ENCODE data around the gene TMEM134. TPM values are rescaled to one million over a fixed set of nuclear protein-coding genes. Genes with fewer than 3 reads are reported as not detected.
"Not testable (repeated sequence)": the region's sequence is repeated elsewhere in the genome, so short reads cannot be mapped to it uniquely, and the experiment has no call there.

TMEM134 gene
- total RNA-seq, 4 donors from 2014 or later, result 79.8 to 155 (median 108) TPM

DNA sequence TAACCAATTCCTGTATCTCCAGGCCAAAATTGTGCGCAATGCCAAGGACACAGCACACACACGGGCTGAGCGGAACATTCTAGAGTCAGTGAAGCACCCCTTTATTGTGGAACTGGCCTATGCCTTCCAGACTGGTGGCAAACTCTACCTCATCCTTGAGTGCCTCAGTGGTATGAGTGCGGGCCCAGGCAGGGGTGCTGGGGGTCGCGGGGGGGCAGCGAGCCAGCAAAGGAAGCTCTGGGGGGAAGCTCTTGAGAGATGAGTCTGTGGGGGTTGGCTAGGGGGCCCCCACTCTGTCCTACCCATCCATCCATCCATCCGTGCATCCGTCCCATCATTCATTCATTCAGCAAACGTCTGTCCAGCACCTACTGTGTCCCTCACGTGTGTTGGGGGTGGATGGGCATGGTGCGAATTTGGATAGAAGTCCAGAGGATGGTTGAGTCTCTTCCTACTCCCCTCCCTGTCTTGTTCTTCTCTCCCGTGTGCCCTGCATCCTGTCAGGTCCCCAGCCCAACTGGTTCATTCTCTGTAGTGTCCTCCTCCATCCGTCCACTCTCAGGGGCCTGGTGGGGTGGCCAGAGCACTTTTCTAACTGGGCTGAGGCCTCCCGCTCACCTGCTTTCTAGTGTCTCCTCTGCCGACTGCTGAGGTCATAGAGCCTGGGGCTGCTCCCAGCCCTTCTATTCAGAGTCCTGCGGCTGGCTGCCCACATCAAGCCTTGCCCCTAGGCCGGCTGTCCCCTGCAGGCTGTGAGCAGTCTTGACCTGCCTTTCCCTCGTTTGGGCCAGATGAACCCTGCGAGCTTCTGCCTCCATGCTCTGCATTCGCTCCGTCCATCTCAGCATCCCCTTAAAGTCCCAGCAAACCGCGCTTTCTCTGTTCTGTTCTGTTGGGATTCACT is 37.5 kb downstream of the TMEM134 start:
- H3K27ac ChIP-seq, result no peak overlapping the region
- no peak overlapping the region for H3K4me3 ChIP-seq
- ATAC-seq (no peak), DNase-seq (no peak)
- intact Hi-C loops (cut with DNase I; ENCODE audit: low total_unique reads) (no loop called here), in situ Hi-C loops (cut with MboI; ENCODE audit: low sequenced_read_pairs in 4 of 4) (no loop called here)
- peaks cover 0 to 56% of the 10 kb centered on the region in 2 donors for H3K36me3 ChIP-seq
- no peaks in the 10 kb centered on the region for H3K9me3 ChIP-seq
- no peaks in the 10 kb centered on the region for H3K27me3 ChIP-seq
- TF ChIP-seq, protein P1, sequence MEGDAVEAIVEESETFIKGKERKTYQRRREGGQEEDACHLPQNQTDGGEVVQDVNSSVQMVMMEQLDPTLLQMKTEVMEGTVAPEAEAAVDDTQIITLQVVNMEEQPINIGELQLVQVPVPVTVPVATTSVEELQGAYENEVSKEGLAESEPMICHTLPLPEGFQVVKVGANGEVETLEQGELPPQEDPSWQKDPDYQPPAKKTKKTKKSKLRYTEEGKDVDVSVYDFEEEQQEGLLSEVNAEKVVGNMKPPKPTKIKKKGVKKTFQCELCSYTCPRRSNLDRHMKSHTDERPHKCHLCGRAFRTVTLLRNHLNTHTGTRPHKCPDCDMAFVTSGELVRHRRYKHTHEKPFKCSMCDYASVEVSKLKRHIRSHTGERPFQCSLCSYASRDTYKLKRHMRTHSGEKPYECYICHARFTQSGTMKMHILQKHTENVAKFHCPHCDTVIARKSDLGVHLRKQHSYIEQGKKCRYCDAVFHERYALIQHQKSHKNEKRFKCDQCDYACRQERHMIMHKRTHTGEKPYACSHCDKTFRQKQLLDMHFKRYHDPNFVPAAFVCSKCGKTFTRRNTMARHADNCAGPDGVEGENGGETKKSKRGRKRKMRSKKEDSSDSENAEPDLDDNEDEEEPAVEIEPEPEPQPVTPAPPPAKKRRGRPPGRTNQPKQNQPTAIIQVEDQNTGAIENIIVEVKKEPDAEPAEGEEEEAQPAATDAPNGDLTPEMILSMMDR (IDR thresholded peaks at IDR 0.05 in 4 of 5, conservative IDR thresholded peaks at IDR 0.05 in 1 of 5), result no peak
- TF ChIP-seq POLR2A (IDR thresholded peaks at IDR 0.05), result no peak
- H3K4me1 ChIP-seq, result peaks cover 16 to 32% of the 10 kb centered on the region in 2 donors

DNA sequence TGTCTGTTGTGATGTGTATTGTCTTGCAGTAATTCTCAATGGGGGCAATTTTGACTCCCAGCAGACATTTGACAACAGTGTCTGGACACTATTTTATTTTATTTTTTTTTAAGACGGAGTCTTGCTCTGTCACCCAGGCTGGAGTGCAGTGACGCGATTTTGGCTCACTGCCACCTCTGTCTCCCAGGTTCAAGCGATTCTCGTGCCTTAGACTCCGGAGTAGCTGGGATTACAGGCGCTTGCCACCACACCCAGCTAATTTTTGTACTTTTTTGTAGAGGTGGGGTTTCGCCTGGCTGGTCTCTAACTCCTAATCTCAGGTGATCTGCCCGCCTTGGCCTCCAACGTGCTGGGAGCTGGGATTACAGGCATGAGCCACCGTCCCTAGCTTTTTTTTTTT is 39.3 kb downstream of the TMEM134 start:
- intact Hi-C loops (cut with DNase I; ENCODE audit: low total_unique reads), result loop anchor here (2.0 to 10.0 kb wide), 4 partner anchors 38 to 1375 kb away; partner anchors contain the start of genes GSTP1, SF3B2 and TMEM134
- in situ Hi-C loops (cut with MboI; ENCODE audit: low sequenced_read_pairs in 4 of 4), result no loop called here
- Histone ChIP-seq H3K27ac (peak overlapping the region; percentile 94 to 98 (median 96)), H3K36me3 (peaks cover 0 to 46% of the 10 kb centered on the region in 2 donors), H3K9me3 (no peaks in the 10 kb centered on the region), H3K27me3 (no peaks in the 10 kb centered on the region), H3K4me3 (peak overlapping the region; percentile 92 to 100 (median 95)), H3K4me1 (peaks cover 16 to 32% of the 10 kb centered on the region in 2 donors)
- DNase-seq (no peak), ATAC-seq (no peak)
- TF ChIP-seq, protein P1 (IDR thresholded peaks at IDR 0.05 in 4 of 5, conservative IDR thresholded peaks at IDR 0.05 in 1 of 5), result no peak
- no peak for TF ChIP-seq POLR2A (IDR thresholded peaks at IDR 0.05)

DNA sequence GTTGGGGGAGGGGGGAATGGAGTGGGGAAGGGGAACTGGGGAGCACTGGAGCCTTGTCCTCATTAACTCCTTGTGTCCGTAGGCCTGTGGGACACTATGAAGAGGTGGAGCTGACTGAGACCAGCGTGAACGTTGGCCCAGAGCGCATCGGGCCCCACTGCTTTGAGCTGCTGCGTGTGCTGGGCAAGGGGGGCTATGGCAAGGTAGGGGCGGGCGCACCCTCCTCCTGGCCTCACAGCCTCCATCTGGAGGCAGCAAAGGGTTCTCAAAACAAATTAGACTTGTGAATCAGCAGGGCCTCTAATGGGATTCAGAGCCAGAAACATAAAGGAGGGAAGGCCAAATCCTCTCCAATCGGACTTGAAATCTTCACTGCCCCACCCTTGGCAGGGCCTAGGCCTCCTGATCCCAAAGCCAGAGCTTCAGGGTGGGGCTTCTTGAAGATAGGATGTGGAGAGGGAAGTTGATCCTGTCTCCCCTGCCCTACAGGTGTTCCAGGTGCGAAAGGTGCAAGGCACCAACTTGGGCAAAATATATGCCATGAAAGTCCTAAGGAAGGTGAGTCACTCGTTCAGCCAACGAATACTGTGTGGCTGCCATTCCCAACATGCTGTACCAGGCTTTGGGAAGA is 39.9 kb downstream of the TMEM134 start:
- Histone ChIP-seq H3K27ac (peak overlapping the region; percentile 94 to 98 (median 96)), H3K27me3 (no peaks in the 10 kb centered on the region), H3K36me3 (peaks cover 0 to 40% of the 10 kb centered on the region in 2 donors), H3K4me1 (peaks cover 16 to 32% of the 10 kb centered on the region in 2 donors), H3K4me3 (peak overlapping the region; percentile 92 to 100 (median 95)), H3K9me3 (no peaks in the 10 kb centered on the region)
- ATAC-seq (no peak), DNase-seq (no peak)
- TF ChIP-seq, protein P1 (IDR thresholded peaks at IDR 0.05 in 4 of 5, conservative IDR thresholded peaks at IDR 0.05 in 1 of 5), result no peak
- no peak for TF ChIP-seq POLR2A (IDR thresholded peaks at IDR 0.05)
- intact Hi-C loops (cut with DNase I; ENCODE audit: low total_unique reads), result loop anchor here (2.0 to 10.0 kb wide), 4 partner anchors 38 to 1374 kb away; partner anchors contain the start of genes GSTP1, SF3B2 and TMEM134
- in situ Hi-C loops (cut with MboI; ENCODE audit: low sequenced_read_pairs in 4 of 4), result no loop called here

DNA sequence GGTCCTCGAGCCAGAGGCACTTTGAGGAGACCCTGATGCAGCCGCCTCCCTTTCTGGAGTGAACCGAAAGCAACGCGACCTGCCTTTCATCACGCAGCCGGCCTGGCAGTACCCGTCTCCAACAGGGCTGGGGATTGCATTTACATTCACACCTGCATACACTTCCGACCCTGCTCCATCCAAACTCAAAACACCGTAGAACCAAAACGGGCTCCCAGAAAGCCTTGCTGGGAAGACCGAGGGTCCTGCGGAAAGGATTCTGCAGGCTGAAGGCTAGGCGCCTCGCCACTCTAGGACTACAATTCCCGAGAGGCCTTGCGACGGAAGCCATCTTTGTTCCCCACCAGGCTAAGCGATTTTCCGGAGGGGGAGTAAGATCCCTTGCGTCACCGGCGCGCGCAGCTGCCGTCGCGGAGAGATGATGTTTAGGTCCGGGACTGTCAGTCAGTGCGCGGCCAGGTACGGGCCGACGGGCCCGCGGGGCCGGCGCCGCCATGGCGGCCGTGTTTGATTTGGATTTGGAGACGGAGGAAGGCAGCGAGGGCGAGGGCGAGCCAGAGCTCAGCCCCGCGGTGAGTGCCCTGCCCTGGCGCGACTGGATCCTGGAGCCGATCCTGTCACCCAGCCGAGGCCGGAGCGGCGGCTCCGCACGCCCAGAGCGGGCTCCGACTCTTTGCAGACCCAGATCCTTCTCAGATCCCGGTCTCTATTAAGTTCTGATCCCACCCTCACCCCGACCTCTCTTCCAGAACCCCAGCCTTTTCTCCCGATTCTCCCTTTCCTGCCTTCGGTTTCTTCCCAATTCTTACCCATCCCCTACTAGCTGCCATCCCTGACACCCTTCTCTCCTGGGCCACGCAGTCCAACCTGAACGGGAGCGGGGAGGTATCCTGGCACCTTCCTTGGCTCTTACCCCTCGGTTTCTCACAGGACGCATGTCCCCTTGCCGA is 40.7 kb downstream of the TMEM134 start, which contains the start of gene RPS6KB2:
Gene RPS6KB2, plus strand, starts transcription at position 443 of the 950 bp plus-strand sequence. Its CDS starts 52 bp downstream, at position 495.
- H3K27ac ChIP-seq, result peak within 1 kb of the TSS; percentile 94 to 98 (median 96)
- in situ Hi-C loops (cut with MboI; ENCODE audit: low sequenced_read_pairs in 4 of 4) (no loop called here), intact Hi-C loops (cut with DNase I; ENCODE audit: low total_unique reads) (loop anchor here (2.0 to 10.0 kb wide), 4 partner anchors 39 to 1374 kb away; partner anchors contain the start of genes GSTP1, SF3B2 and TMEM134)
- peak within 1 kb of the TSS; percentile 92 to 100 (median 95) for H3K4me3 ChIP-seq
- H3K36me3 ChIP-seq, result peaks cover 0 to 32% of the 10 kb centered on the region in 2 donors
- no peaks in the 10 kb centered on the region for H3K27me3 ChIP-seq
- ATAC-seq (peak; percentile 96 to 99), DNase-seq (peak; percentile 96 to 99)
- peaks cover 16 to 32% of the 10 kb centered on the region in 2 donors for H3K4me1 ChIP-seq
- TF ChIP-seq POLR2A (IDR thresholded peaks at IDR 0.05), result peak; percentile 95 to 98
- TF ChIP-seq, protein P1 (IDR thresholded peaks at IDR 0.05 in 4 of 5, conservative IDR thresholded peaks at IDR 0.05 in 1 of 5), result no peak
- no peaks in the 10 kb centered on the region for H3K9me3 ChIP-seq

DNA sequence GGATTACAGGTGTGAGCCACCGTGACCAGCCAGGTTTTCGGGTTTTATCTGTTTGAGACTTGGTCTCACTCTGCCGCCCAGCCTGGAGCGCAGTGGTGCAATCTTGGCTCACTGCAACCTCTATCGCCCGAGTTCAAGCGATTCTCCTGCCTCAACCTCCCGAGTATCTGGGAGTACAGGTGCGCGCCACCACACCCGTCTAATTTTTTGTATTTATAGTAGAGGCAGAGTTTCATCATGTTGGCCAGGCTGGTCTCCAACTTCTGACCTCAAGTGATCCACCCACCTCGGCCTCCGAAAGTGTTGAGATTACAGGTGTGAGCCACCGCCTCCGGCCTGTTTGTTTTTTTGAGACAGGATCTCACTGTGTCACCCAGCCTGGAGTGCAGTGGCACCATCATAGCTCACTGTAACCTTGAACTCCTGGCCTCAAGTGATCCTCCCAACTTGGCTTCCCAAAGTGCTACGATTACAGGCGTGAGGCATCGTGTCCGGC is 41.6 kb downstream of the TMEM134 start:
- Histone ChIP-seq H3K4me3 (peak overlapping the region; percentile 92 to 100 (median 95)), H3K4me1 (peaks cover 16 to 32% of the 10 kb centered on the region in 2 donors), H3K36me3 (peaks cover 0 to 23% of the 10 kb centered on the region in 2 donors), H3K27ac (peak overlapping the region; percentile 94 to 98 (median 96))
- H3K9me3 ChIP-seq; in situ Hi-C loops (cut with MboI; ENCODE audit: low sequenced_read_pairs in 4 of 4); H3K27me3 ChIP-seq; ATAC-seq; DNase-seq: not testable (repeated sequence)
- intact Hi-C loops (cut with DNase I; ENCODE audit: low total_unique reads), result loop anchor here (5.0 to 10.0 kb wide), 3 partner anchors 40 to 1373 kb away; partner anchors contain the start of genes GSTP1, SF3B2 and TMEM134
